ENCODE measurements around the gene REXO1. TPM values are rescaled to one million over a fixed set of nuclear protein-coding genes. Genes with fewer than 3 reads are reported as not detected.

Gene REXO1
- total and polyA plus RNA-seq, 9 donors: 4.8 to 46.7 (median 25.8) TPM

GRCh38 chr19:1770866-1771576 is 77.3 kb downstream of the REXO1 start:
- intact Hi-C loops (cut with DNase I): no loop called here

DNA sequence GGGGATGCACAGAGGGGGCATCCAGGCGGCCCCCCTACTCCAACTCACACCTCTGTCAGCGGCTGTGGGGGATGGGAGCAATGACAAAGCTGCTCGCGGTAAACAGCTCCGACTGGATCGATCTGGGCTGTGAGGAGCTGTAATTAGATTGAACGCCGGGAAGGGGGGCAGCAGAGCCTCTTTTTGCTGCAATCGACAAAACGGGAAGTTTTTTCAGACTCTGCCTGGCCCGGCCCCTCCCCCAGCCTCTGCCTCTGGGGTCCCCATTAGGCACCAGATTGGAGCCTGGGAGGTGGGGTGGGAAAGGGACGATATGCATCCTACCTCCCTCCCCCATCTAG is 78.7 kb downstream of the REXO1 start:
- H3K9me3 ChIP-seq: peaks cover 0 to 18% of the 10 kb centered on the region in 2 donors
- no peaks in the 10 kb centered on the region for H3K27me3 ChIP-seq
- intact Hi-C loops (cut with DNase I): loop anchor here in 3 of 4 donors (5.0 to 10.0 kb wide), 3 partner anchors 97 to 227 kb away; no protein-coding TSS in a partner anchor
- no peaks in the 10 kb centered on the region for H3K36me3 ChIP-seq
- no peak for DNase-seq
- 2 to 5% (median 4%) methylated on average over 12 of the region's 12 CpGs for WGBS, 3 donors
- TF ChIP-seq CTCF (IDR thresholded peaks at IDR 0.05): no peak
- no peak overlapping the region for H3K4me3 ChIP-seq
- H3K27ac ChIP-seq: no peak overlapping the region
- no peaks in the 10 kb centered on the region for H3K4me1 ChIP-seq (ENCODE audit: insufficient read depth)

More at GRCh38 chr19:1770866-1771576, 77.3 kb downstream of the REXO1 start:
- DNase-seq: no peak
- Histone ChIP-seq H3K27me3 (peaks cover 4% of the 10 kb centered on the region), H3K9me3 (peaks cover 0 to 26% of the 10 kb centered on the region in 2 donors), H3K36me3 (no peaks in the 10 kb centered on the region), H3K27ac (no peak overlapping the region), H3K4me3 (no peak overlapping the region), H3K4me1 (ENCODE audit: insufficient read depth) (no peaks in the 10 kb centered on the region)
- WGBS, 3 donors: 83 to 87% (median 86%) methylated on average over 4 of the region's 4 CpGs
- TF ChIP-seq POLR2A (IDR thresholded peaks at IDR 0.05) (no peak), CTCF (IDR thresholded peaks at IDR 0.05) (no peak), EP300 (IDR thresholded peaks at IDR 0.05) (no peak)

- intact Hi-C loops (cut with DNase I): loop anchor here in 3 of 4 donors (5.0 to 10.0 kb wide), 3 partner anchors 97 to 227 kb away; no protein-coding TSS in a partner anchor
- H3K4me3 ChIP-seq: no peak overlapping the region
- TF ChIP-seq POLR2A (IDR thresholded peaks at IDR 0.05) (no peak), EP300 (IDR thresholded peaks at IDR 0.05) (no peak), CTCF (IDR thresholded peaks at IDR 0.05) (no peak)
- no peaks in the 10 kb centered on the region for H3K27me3 ChIP-seq
- no peaks in the 10 kb centered on the region for H3K36me3 ChIP-seq
- H3K9me3 ChIP-seq: peaks cover 0 to 17% of the 10 kb centered on the region in 2 donors
- H3K4me1 ChIP-seq (ENCODE audit: insufficient read depth): no peaks in the 10 kb centered on the region
- no peak for DNase-seq
- 74 to 76% (median 74%) methylated on average over 9 of the region's 9 CpGs for WGBS, 3 donors
- H3K27ac ChIP-seq: no peak overlapping the region
Observed at GRCh38 chr19:1768918-1769644, 79.2 kb downstream of the REXO1 start.

DNA sequence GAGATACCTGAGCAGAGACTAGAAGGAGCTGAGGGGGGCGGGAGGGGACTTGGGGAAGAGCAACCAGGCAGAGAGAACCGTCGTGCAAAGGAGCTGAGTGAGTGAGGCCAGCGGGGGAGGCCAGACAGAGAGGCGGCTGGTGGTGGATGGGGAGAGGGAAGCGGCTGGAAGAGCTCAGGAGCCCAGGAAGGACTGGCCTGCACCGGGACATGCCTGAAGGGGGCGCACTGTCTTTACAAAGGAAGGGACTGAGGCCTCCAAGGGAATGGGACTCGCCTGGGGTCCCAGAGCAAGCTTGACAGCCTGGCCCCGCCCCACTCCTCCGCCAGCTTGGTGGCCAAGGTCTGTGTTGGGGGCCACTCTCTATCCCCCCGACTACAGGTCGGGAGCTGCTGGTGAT is 80.0 kb downstream of the REXO1 start:
- H3K4me3 ChIP-seq: no peak overlapping the region
- WGBS, 3 donors: 10 to 18% (median 11%) methylated on average over 13 of the region's 13 CpGs
- H3K27me3 ChIP-seq: no peaks in the 10 kb centered on the region
- H3K36me3 ChIP-seq: no peaks in the 10 kb centered on the region
- intact Hi-C loops (cut with DNase I): loop anchor here in 3 of 4 donors (5.0 to 10.0 kb wide), 3 partner anchors 96 to 226 kb away; no protein-coding TSS in a partner anchor
- H3K27ac ChIP-seq: no peak overlapping the region
- H3K4me1 ChIP-seq (ENCODE audit: insufficient read depth): no peaks in the 10 kb centered on the region
- H3K9me3 ChIP-seq: peaks cover 0 to 17% of the 10 kb centered on the region in 2 donors
- TF ChIP-seq POLR2A (IDR thresholded peaks at IDR 0.05) (no peak), CTCF (IDR thresholded peaks at IDR 0.05) (no peak), EP300 (IDR thresholded peaks at IDR 0.05) (no peak)
- no peak for DNase-seq
